K562 (cell line): ENCODE data around the gene RNF114. TPM values are rescaled to one million over a fixed set of nuclear protein-coding genes. Genes with fewer than 3 reads are reported as not detected.

ENCODE experiments used
- ATAC-seq: fragments of 200-7000 bp; cut with Tn5 transposase; 3 replicates; pipeline ENCODE4 v1.9.1; 2020; ENCODE audit warnings: moderate library complexity
- BruUV-seq: library from RNA; stranded (reverse); fragments of 400-500 nt; replicated peaks from 2 replicates; lab custom pipeline; 2021; lab: Mats Ljungman, UMichigan
- CTCF ChIA-PET: fragments of 300-600 bp; formaldehyde crosslinking; extraction: SDS; loops from one replicate; lab custom pipeline; 2021; ENCODE audit warnings: low intra/inter-chr PET ratio; lab: Yijun Ruan, JAX
- POLR2A ChIA-PET: fragments of 300-600, 350-650 bp; sonication (Branson Sonifier 250); formaldehyde crosslinking; extraction: SDS; loops from one replicate; lab custom pipeline; 2021; ENCODE audit warnings: antibody characterized with exemption, inconsistent platforms; lab: Yijun Ruan, JAX
- DNase-seq, 4 experiments: peaks; one replicate each; pipeline versions ENCODE4 v3.0.0 to v3.0.0-alpha.2; 2011 to 2018; ENCODE audit warnings: low spot score in 3 of 4, mixed read lengths in 3 of 4; ENCODE audit errors: extremely low read depth in 1 of 4
- FAIRE-seq: peaks from 2 replicates; lab custom pipeline; 2011; peaks lifted over from hg19 to GRCh38; lab: Jason Lieb, UNC
- H2AFZ ChIP-seq: 2 replicates; pipeline ENCODE4 v1.6.0; 2011; ENCODE audit warnings: low read depth, low read length, control low read depth, inconsistent platforms
- H3K27ac ChIP-seq: fragments of 200-600 bp; 3 replicates; pipeline ENCODE4 v1.8.0; 2011; ENCODE audit warnings: low read depth, mild to moderate bottlenecking, control low read depth, inconsistent platforms, low read length, moderate library complexity, mixed read lengths; ENCODE audit errors: extremely low read depth
- H3K27me3 ChIP-seq, 2 experiments: fragments of 300-600 bp in 1 of 2; 2 replicates in 1 of 2; 3 replicates in 1 of 2; pipeline versions ENCODE4 v1.6.0 to v1.8.0; 2011; ENCODE audit warnings: inconsistent platforms in 2 of 2, low read length in 2 of 2, mild to moderate bottlenecking in 1 of 2, mixed read lengths in 1 of 2, moderate library complexity in 1 of 2; ENCODE audit not compliant: control insufficient read depth in 2 of 2, insufficient read depth in 2 of 2
- H3K36me3 ChIP-seq: fragments of 300-600 bp; 3 replicates; pipeline ENCODE4 v1.8.0; 2011; ENCODE audit warnings: mild to moderate bottlenecking, low read length, inconsistent platforms; ENCODE audit not compliant: control insufficient read depth, insufficient read depth
- H3K4me1 ChIP-seq, 2 experiments: fragments of 200-600 bp in 1 of 2; replicated peaks in 1 of 2; 2 replicates in 1 of 2; 3 replicates in 1 of 2; pipeline versions ENCODE4 v1.5.1 to v1.8.0; 2011; ENCODE audit warnings: inconsistent platforms in 2 of 2, low read length in 2 of 2, mild to moderate bottlenecking in 1 of 2, mixed read lengths in 1 of 2, moderate library complexity in 1 of 2; ENCODE audit not compliant: control insufficient read depth in 2 of 2, insufficient read depth in 2 of 2
- H3K4me2 ChIP-seq: 2 replicates; pipeline ENCODE4 v1.6.1; 2011; ENCODE audit warnings: low read length, control low read depth, inconsistent platforms, mixed read lengths; ENCODE audit not compliant: insufficient read depth
- H3K4me3 ChIP-seq: fragments of 200-600 bp; sonication (generic), shearing (Covaris generic); 2 replicates; pipeline ENCODE4 v1.5.1; 2016; ENCODE audit warnings: control low read depth, inconsistent platforms
- H3K79me2 ChIP-seq: fragments of 200-600 bp; 3 replicates; pipeline ENCODE4 v1.8.0; 2011; ENCODE audit warnings: low read length, inconsistent platforms; ENCODE audit not compliant: control insufficient read depth, insufficient read depth
- H3K9ac ChIP-seq, 2 experiments: 2 replicates each; pipeline versions ENCODE4 v1.6.0 to v1.6.1; 2011; ENCODE audit warnings: low read depth in 2 of 2, low read length in 2 of 2, control low read depth in 1 of 2, inconsistent platforms in 1 of 2, mild to moderate bottlenecking in 1 of 2, mixed read lengths in 1 of 2; ENCODE audit not compliant: insufficient read depth in 1 of 2
- H3K9me1 ChIP-seq: one replicate; pipeline ENCODE4 v1.6.0; 2011; ENCODE audit warnings: inconsistent platforms, mild to moderate bottlenecking, low read length, moderate library complexity; ENCODE audit not compliant: control insufficient read depth, insufficient read depth
- H3K9me3 ChIP-seq: replicated peaks from 2 replicates; pipeline ENCODE4 v1.5.1; 2011; ENCODE audit warnings: low read depth, low read length, inconsistent platforms; ENCODE audit not compliant: control insufficient read depth, insufficient read depth
- H4K20me1 ChIP-seq: replicated peaks from 2 replicates; pipeline ENCODE4 v1.6.1; 2011; ENCODE audit warnings: low read length, inconsistent platforms, mixed read lengths; ENCODE audit not compliant: control insufficient read depth, insufficient read depth
- KAT8 ChIP-seq: fragments of 450-650 bp; IDR thresholded peaks from 2 replicates; pipeline ENCODE4 v1.6.1; 2016; ENCODE audit warnings: low read depth, mild to moderate bottlenecking
- KHSRP ChIP-seq: fragments of 450-650 bp; IDR thresholded peaks from 2 replicates; pipeline ENCODE4 v1.6.1; 2017
- KLF16 ChIP-seq: IDR thresholded peaks from 2 replicates; pipeline ENCODE4 v1.6.1; 2016; ENCODE audit warnings: antibody characterized with exemption
- MED1 ChIP-seq: sonication (generic); formaldehyde crosslinking; IDR thresholded peaks from 2 replicates; pipeline ENCODE4 v1.8.1; 2023; ENCODE audit warnings: missing genetic modification reagents, borderline replicate concordance
- NFE2 ChIP-seq: IDR thresholded peaks from 2 replicates; pipeline ENCODE4 v1.6.1; 2014; ENCODE audit warnings: antibody characterized with exemption, low read depth
- PRPF4 ChIP-seq: fragments of 200-400 bp; formaldehyde crosslinking; IDR thresholded peaks from one replicate; pipeline ENCODE4 v1.6.1; 2017; ENCODE audit warnings: low read length, low read depth, mild to moderate bottlenecking; ENCODE audit not compliant: insufficient read depth, poor library complexity, severe bottlenecking
- RBM22 ChIP-seq: fragments of 200-400 bp; formaldehyde crosslinking; IDR thresholded peaks from 2 replicates; pipeline ENCODE4 v1.6.1; 2018; ENCODE audit warnings: low read length, low read depth; ENCODE audit not compliant: poor library complexity, severe bottlenecking
- U2AF1 ChIP-seq: fragments of 200-400 bp; formaldehyde crosslinking; optimal IDR thresholded peaks from 2 replicates; pipeline ENCODE3; 2017; ENCODE audit warnings: mild to moderate bottlenecking, low read depth, low read length, moderate library complexity
- ZZZ3 ChIP-seq: fragments of 450-650 bp; IDR thresholded peaks from 2 replicates; pipeline ENCODE4 v1.6.1; 2016; ENCODE audit warnings: antibody characterized with exemption, mild to moderate bottlenecking, moderate library complexity
- WGBS: fragments of 100-300 bp; shearing (Covaris generic); methylation state at CpG from one replicate; pipeline ENCODE4 v1.1.6; 2016; ENCODE audit warnings: low coverage, mixed read lengths; ENCODE audit not compliant: insufficient coverage; ENCODE audit errors: missing lambda C conversion rate; 5-methylcytosine and 5-hydroxymethylcytosine counted together
- in situ Hi-C: fragments of 300-500 bp; cut with MboI; formaldehyde crosslinking; loops from 4 replicates; pipeline ENCODE4 v1.15.0; 2018; ENCODE audit warnings: inconsistent platforms, mixed read lengths
- intact Hi-C: fragments of 100-400 bp; cut with micrococcal nuclease; formaldehyde crosslinking; loops from 2 replicates; pipeline ENCODE4 v1.14.2; 2022
- polyA plus RNA-seq, 8 experiments: library from polyadenylated mRNA; depleted of rRNA in 4 of 8; stranded (reverse) in 5 of 8; unstranded in 3 of 8; fragments of >200 nt; fragmentation: Nextera tagmentation in 2 of 8; fragmentation: Illumina TruSeq in 1 of 8; extraction: Ambion mirVana in 2 of 8; extraction: Trizol in 1 of 8; gene quantifications; 2 replicates each; pipeline versions ENCODE4 v1.2.1 to v1.2.3, GENCODE V29; 2011 to 2014; ENCODE audit warnings: inconsistent platforms in 1 of 8, missing spikeins in 1 of 8
- total RNA-seq, 7 experiments: library from RNA; depleted of rRNA in 6 of 7; stranded (reverse); fragments of >200 nt in 6 of 7; fragmentation: Illumina TruSeq in 2 of 7; extraction: Trizol in 2 of 7; gene quantifications; 2 replicates each; pipeline versions ENCODE4 v1.2.1 to v1.2.3, GENCODE V29; 2011 to 2021; ENCODE audit warnings: low replicate concordance in 1 of 7
- TF ChIP-seq, protein P1 (sequence below): IDR thresholded peaks from 2 replicates; pipeline ENCODE4 v1.6.1; 2011; ENCODE audit not compliant: insufficient read length; ENCODE audit errors: extremely low read depth

Gene RNF114
- total and polyA plus RNA-seq, 9 of the 15 experiments (the other 6 are each of a cell fraction or from before 2014, with no cell fraction given) = 38.6 to 111 (median 62.6) TPM

DNA sequence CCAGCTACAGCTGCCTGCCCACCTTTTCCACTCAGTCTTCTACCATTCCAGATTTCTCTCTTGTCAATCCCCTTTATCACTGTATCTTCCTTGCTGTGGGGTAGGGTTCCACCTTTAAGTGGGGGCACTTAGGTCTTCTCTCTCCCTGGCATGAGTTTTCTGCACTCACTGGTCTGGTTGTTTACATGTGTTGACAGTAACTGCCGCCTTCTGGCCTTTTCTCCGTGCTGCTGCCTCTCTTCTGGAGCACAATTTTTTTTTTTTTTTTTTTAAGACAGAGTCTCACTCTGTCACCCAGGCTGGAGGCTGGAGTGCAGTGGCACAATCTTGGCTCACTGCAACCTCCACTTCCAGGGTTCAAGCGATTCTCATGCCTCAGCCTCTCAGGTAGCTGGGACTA is 12.0 kb downstream of the RNF114 start:
- FAIRE-seq = no peak
- CTCF ChIA-PET = no interaction called here
- no peak overlapping the region for H3K4me3 ChIP-seq
- no peak for ATAC-seq
- no TSS peak for BruUV-seq
- no peaks in the 10 kb centered on the region for H3K4me1 ChIP-seq
- H3K79me2 ChIP-seq = peaks cover 16% of the 10 kb centered on the region
- no peak overlapping the region for H3K9ac ChIP-seq
- H3K4me2 ChIP-seq = no peak overlapping the region
- DNase-seq = no peak
- H3K27ac ChIP-seq = no peak overlapping the region
- in situ Hi-C loops (no loop called here), intact Hi-C loops (no loop called here)
- H2AFZ ChIP-seq = no peak overlapping the region
- no peaks in the 10 kb centered on the region; the same call in 1 of the 2 replicates for H4K20me1 ChIP-seq
- POLR2A ChIA-PET = interaction anchor here (0.7 to 1.6 kb wide), 2 partner anchors 12 to 815 kb away, joined by 3 to 4 read pairs; no protein-coding TSS in a partner anchor
- TF ChIP-seq PRPF4 (no peak), NFE2 (no peak), KAT8 (no peak), ZZZ3 (no peak), U2AF1 (no peak), KLF16 (no peak), MED1 (no peak), RBM22 (no peak), KHSRP (no peak)
- TF ChIP-seq, protein P1, sequence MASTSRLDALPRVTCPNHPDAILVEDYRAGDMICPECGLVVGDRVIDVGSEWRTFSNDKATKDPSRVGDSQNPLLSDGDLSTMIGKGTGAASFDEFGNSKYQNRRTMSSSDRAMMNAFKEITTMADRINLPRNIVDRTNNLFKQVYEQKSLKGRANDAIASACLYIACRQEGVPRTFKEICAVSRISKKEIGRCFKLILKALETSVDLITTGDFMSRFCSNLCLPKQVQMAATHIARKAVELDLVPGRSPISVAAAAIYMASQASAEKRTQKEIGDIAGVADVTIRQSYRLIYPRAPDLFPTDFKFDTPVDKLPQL = no peak
- no peaks in the 10 kb centered on the region for H3K9me3 ChIP-seq
- H3K27me3 ChIP-seq = no peaks in the 10 kb centered on the region
- no peaks in the 10 kb centered on the region for H3K9me1 ChIP-seq
- peaks cover 90% of the 10 kb centered on the region for H3K36me3 ChIP-seq
- 83% methylated on average over 3 of the region's 3 CpGs for WGBS
